Measurements from ENCODE around the gene CDHR3.

The CDHR3 gene

DNA sequence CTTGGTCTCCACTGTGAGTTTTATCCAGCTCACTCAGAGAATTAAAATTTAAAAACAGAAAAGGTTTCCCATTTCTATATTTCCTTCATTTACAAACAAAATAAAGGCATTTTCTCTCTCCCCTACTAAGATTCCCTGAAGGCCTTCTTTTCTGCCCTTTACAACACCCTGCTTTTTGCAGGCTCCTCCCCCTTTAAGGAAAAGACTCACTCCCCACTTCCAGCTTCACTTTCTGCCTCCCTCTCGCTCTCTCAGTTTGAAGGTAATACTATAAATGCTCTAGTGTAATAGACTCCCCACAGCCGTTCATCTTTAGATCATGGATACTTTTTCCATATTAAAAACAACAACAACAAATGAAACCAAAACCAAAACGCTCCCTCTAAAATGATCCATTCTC is 53.3 kb downstream of the CDHR3 start:
- DNase-seq (ENCODE audit: low read depth): no peak
- TF ChIP-seq, protein P1, sequence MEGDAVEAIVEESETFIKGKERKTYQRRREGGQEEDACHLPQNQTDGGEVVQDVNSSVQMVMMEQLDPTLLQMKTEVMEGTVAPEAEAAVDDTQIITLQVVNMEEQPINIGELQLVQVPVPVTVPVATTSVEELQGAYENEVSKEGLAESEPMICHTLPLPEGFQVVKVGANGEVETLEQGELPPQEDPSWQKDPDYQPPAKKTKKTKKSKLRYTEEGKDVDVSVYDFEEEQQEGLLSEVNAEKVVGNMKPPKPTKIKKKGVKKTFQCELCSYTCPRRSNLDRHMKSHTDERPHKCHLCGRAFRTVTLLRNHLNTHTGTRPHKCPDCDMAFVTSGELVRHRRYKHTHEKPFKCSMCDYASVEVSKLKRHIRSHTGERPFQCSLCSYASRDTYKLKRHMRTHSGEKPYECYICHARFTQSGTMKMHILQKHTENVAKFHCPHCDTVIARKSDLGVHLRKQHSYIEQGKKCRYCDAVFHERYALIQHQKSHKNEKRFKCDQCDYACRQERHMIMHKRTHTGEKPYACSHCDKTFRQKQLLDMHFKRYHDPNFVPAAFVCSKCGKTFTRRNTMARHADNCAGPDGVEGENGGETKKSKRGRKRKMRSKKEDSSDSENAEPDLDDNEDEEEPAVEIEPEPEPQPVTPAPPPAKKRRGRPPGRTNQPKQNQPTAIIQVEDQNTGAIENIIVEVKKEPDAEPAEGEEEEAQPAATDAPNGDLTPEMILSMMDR (IDR thresholded peaks at IDR 0.05; ENCODE audit: low read depth, low read length, missing control alignments): no peak
- no peak overlapping the region for H3K4me3 ChIP-seq (ENCODE audit: low read depth, low read length)

DNA sequence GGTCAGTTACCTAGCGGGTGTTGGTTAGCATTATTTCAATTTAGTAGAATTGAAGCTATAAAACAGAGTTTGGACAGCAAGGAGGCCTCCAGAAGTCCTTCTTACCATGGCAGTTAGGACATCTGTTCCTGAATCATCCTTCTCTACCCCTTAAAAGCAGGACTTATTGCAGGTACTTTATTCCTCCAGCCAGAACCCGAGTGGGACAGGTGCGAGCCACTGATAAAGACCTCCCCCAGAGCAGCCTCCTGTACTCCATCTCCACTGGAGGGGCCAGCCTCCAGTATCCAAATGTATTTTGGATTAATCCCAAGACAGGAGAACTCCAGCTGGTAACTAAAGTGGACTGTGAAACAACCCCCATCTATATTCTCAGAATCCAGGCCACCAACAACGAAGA is 54.6 kb downstream of the CDHR3 start:
- TF ChIP-seq, protein P1 (IDR thresholded peaks at IDR 0.05; ENCODE audit: low read depth, low read length, missing control alignments): no peak
- H3K4me3 ChIP-seq (ENCODE audit: low read depth, low read length): no peak overlapping the region

DNA sequence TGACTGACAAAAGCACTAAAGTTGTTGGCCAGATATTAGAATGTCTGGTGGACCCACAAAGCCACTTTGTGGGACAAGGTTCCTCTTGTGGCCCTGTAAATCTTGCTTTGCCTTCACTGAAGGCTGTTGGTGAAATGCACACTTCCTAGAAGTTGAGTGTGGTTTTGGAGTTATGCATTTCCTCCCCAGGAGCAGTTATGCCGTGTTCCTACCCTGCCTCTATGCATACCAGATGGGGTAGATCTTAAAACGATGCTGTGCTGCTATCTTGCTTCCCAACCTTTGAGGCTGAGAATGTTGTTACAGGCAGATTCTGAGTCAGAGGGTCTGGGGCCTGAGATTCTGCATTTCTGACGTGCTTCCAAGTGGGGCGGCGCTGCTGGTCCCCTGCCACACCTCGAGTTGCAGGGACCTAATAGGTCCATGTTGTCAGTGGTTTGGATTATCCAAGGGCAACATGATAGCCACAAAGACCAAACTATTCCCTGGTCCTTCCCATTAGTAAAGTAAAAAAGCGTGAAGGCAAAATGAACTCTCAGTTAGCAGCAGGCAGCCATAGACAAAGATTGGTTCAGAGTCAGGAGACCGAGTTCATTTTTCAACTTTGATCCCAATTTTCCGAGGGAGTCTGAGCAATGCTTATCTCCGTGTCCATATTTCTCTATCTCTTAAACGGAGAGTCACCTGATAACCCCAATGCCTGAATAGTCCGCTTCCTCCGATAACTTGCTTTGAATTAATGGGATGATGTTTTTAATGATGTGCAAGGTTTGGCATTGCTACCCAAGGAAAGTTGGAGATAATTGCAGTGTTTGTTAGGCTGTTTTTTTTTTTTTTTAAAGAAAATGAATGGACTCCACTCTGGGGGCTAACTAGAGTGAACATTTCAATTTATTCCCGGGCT is 55.8 kb downstream of the CDHR3 start:
- no peak for DNase-seq (ENCODE audit: low read depth)
- H3K4me3 ChIP-seq (ENCODE audit: low read depth, low read length): no peak overlapping the region
- TF ChIP-seq, protein P1 (IDR thresholded peaks at IDR 0.05; ENCODE audit: low read depth, low read length, missing control alignments): no peak

More for the DNA sequence above, 54.6 kb downstream of the CDHR3 start:
- no peak for DNase-seq (ENCODE audit: low read depth)

DNA sequence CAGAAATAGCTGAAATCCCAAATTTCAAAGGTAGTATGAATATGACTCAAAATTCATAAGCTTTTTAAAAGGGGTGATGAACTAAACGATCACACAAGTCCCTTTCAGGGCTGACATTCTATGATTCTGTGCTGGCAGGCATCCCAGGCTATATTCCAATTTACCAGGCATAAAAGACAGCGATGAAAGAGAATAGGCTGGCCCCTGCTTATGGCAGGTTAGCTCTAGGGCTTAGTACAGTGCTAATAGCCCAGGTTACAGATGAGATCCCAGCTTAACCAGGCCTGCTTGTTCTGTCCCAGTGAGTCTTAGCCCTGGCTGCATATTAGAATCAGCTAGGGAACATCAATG is 56.4 kb downstream of the CDHR3 start:
- no peak for DNase-seq (ENCODE audit: low read depth)
- no peak overlapping the region for H3K4me3 ChIP-seq (ENCODE audit: low read depth, low read length)
- TF ChIP-seq, protein P1 (IDR thresholded peaks at IDR 0.05; ENCODE audit: low read depth, low read length, missing control alignments): no peak

DNA sequence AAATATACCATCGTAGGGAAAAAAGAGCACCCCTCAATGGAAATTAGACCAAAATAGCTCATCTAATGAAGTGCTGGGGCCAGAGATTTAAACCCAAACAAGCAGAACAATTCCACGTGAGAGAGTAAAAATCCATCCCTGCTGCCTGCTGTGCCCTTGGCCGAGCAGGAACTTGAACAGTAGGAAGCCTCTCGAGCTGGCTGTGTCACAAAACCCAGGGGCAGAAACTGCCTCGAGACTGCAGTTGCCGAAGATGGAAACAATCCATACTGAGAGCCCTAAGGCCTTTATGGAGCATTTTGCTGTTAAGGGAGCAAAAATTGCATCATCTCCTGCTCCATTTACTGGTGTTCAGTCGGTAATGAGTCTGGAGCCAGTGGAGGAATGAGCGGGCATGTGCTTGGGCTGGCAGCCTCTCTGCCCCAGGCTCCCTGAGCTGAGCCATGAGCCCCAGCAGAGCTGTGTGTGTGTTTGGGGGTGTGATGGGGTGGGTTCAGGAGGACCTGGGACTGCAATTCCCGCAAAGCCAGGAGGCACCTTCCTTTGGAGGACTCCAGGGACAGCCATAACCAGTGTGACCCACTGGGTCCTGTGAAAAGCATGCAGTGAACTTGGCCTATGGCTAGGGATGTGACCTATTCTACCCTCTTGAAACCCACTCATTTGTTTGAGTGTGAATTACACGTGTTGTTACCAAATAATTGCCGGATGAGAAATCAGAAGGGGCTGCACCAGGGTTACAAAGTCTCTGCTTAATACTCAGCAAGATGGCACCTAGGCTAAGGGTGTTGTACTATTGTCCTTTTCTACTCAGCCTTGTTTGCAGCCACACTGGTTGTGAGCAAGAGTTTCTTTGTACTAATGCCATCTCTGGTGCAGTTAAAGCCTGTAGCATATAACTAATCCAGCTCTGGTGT is 58.3 kb downstream of the CDHR3 start:
- no peak for DNase-seq (ENCODE audit: low read depth)
- no peak overlapping the region for H3K4me3 ChIP-seq (ENCODE audit: low read depth, low read length)
- TF ChIP-seq, protein P1 (IDR thresholded peaks at IDR 0.05; ENCODE audit: low read depth, low read length, missing control alignments): no peak

DNA sequence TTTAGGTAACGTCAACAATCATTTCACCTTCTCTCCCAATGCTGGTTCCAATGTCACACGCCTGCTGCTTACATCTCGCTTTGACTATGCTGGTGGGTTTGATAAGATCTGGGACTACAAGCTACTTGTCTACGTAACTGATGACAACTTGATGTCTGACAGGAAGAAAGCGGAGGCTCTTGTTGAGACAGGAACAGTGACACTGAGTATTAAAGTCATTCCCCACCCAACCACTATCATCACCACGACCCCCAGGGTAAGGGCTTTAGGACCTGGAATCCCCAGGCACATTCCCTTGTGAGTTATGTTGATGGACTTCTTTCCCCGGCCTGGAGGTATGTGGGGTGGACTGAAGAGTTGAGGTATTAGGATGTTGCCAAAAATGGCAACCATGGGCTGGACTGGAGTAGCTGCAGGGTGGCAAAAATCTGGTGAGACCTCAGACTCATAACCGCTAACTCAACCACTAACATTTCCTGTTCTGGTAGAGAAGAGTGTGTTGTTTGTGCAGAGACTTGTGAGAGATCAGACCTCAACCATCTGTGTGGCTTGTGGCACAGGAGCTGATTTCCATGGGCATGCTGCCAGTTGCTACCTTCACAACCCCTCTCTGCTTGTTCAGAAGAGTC is 59.2 kb downstream of the CDHR3 start:
- TF ChIP-seq, protein P1 (IDR thresholded peaks at IDR 0.05; ENCODE audit: low read depth, low read length, missing control alignments): no peak
- DNase-seq (ENCODE audit: low read depth): peak; percentile 62
- H3K4me3 ChIP-seq (ENCODE audit: low read depth, low read length): no peak overlapping the region
